Bronchial epithelial cell (primary cell): ENCODE measurements around the gene SNX4. TPM values are rescaled to one million over a fixed set of nuclear protein-coding genes. Genes with fewer than 3 reads are reported as not detected.

Source experiments
- DNase-seq: peaks from one replicate; pipeline ENCODE4 v3.0.0-alpha.2; 2010; ENCODE audit warnings: low read depth
- FAIRE-seq: peaks from 2 replicates; lab custom pipeline; 2011; peaks lifted over from hg19 to GRCh38; lab: Jason Lieb, UNC
- H3K27me3 ChIP-seq: 2 replicates; pipeline ENCODE4 v1.5.1; 2011; ENCODE audit warnings: low read length; ENCODE audit not compliant: control insufficient read depth, insufficient read depth
- H3K36me3 ChIP-seq: 2 replicates; pipeline ENCODE4 v1.5.1; 2011; ENCODE audit warnings: low read length; ENCODE audit not compliant: control insufficient read depth, insufficient read depth
- H3K4me3 ChIP-seq: 2 replicates; pipeline ENCODE4 v1.5.1; 2011; ENCODE audit warnings: mild to moderate bottlenecking, low read depth, low read length, control low read depth
- CTCF ChIP-seq: IDR thresholded peaks from 2 replicates; pipeline ENCODE4 v1.5.1; 2011; ENCODE audit warnings: mild to moderate bottlenecking, moderate library complexity, low read length, control low read depth, inconsistent platforms; ENCODE audit not compliant: insufficient read depth, severe bottlenecking
- total RNA-seq: library from RNA; depleted of rRNA; stranded (reverse); fragments of >200 nt; gene quantifications from 2 replicates; pipeline ENCODE4 v1.2.1, GENCODE V29; 2014

The SNX4 gene
- total RNA-seq, 1 donor from 2014 or later, result 21.9 TPM

GRCh38 chr3:125515421-125515820 lies 4.6 kb downstream of the SNX4 start:
- TF ChIP-seq CTCF, result no peak
- Histone ChIP-seq H3K4me3 (no peak overlapping the region), H3K36me3 (no peaks in the 10 kb centered on the region), H3K27me3 (no peaks in the 10 kb centered on the region)
- DNase-seq (no peak), FAIRE-seq (no peak)

GRCh38 chr3:125513490-125514115 lies 6.4 kb downstream of the SNX4 start:
- H3K4me3 ChIP-seq, result no peak overlapping the region
- TF ChIP-seq CTCF, result no peak
- H3K36me3 ChIP-seq, result no peaks in the 10 kb centered on the region
- FAIRE-seq (no peak), DNase-seq (no peak)
- no peaks in the 10 kb centered on the region for H3K27me3 ChIP-seq

- FAIRE-seq, result no peak
These were observed 7.7 kb downstream of the SNX4 start for GRCh38 chr3:125512135-125512920.

GRCh38 chr3:125511420-125512118 lies 8.4 kb downstream of the SNX4 start:
- Histone ChIP-seq H3K4me3 (no peak overlapping the region), H3K27me3 (no peaks in the 10 kb centered on the region), H3K36me3 (no peaks in the 10 kb centered on the region)
- FAIRE-seq, result no peak
- no peak for DNase-seq
- TF ChIP-seq CTCF, result no peak

More at GRCh38 chr3:125512135-125512920, 7.7 kb downstream of the SNX4 start:
- DNase-seq, result peak; percentile 77
- no peak for TF ChIP-seq CTCF
- no peaks in the 10 kb centered on the region for H3K27me3 ChIP-seq
- H3K4me3 ChIP-seq, result no peak overlapping the region
- no peaks in the 10 kb centered on the region for H3K36me3 ChIP-seq

GRCh38 chr3:125507128-125507527 lies 12.9 kb downstream of the SNX4 start:
- H3K36me3 ChIP-seq, result peaks cover 5% of the 10 kb centered on the region
- H3K4me3 ChIP-seq, result no peak overlapping the region
- no peak for TF ChIP-seq CTCF
- DNase-seq, result no peak
- H3K27me3 ChIP-seq, result no peaks in the 10 kb centered on the region
- FAIRE-seq, result no peak
